Ishikawa (cell line): Measurements from ENCODE around the gene CIB1.

Source experiments
- FOXM1 ChIP-seq: IDR thresholded peaks from 2 replicates; pipeline ENCODE4 v1.6.1; 2012; ENCODE audit warnings: low read depth, borderline replicate concordance
- RAD21 ChIP-seq: IDR thresholded peaks from 2 replicates; pipeline ENCODE4 v1.6.1; 2012; ENCODE audit warnings: low read depth
- TAF1 ChIP-seq: IDR thresholded peaks from 2 replicates; pipeline ENCODE4 v1.6.1; 2012; ENCODE audit warnings: low read depth, mild to moderate bottlenecking
- TCF12 ChIP-seq: IDR thresholded peaks from 2 replicates; pipeline ENCODE4 v1.6.1; 2012; ENCODE audit warnings: low read depth
- TEAD4 ChIP-seq: IDR thresholded peaks from 2 replicates; pipeline ENCODE4 v1.6.1; 2012
- YY1 ChIP-seq: IDR thresholded peaks from 2 replicates; pipeline ENCODE4 v1.6.1; 2012; ENCODE audit warnings: low read depth

DNA sequence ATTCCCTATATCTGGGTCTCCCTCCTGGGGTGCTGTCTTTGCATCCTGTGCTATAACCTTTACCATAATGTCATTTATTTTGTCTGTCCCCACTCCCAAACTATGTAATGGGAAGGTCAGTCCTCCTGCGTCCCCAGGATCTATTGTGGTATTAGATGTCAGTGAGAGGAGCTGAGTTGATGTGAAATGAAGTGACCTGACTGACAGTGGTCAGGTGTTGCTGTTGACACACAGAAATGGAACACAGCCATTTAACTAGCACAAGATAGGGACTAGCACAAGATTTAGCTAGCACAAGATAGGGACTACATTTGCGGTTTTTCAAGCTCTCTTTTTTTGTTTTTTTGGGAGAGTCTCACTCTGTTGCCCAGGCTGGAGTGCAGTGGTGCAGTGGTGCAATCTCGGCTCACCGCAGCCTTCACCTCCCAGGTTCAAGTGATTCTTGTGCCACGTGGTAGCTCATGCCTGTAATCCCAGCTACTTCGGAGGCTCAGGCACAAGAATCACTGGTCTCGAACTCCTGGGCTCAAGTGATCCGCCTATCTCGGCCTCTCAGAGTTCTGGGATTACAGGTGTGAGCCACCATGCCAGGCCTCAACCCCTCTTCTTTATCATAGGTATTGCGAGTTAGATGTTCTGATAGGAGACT lies 36.9 kb upstream of the CIB1 start:
- TF ChIP-seq TAF1, result no peak
- no peak for TF ChIP-seq RAD21
- TF ChIP-seq TEAD4, result no peak
- no peak for TF ChIP-seq YY1
- TF ChIP-seq TCF12, result no peak
- no peak for TF ChIP-seq FOXM1
